ENCODE data around the gene NPM1.
"Not testable (repeated sequence)": the region's sequence is repeated elsewhere in the genome, so short reads cannot be mapped to it uniquely, and the experiment has no call there.

The NPM1 gene

DNA sequence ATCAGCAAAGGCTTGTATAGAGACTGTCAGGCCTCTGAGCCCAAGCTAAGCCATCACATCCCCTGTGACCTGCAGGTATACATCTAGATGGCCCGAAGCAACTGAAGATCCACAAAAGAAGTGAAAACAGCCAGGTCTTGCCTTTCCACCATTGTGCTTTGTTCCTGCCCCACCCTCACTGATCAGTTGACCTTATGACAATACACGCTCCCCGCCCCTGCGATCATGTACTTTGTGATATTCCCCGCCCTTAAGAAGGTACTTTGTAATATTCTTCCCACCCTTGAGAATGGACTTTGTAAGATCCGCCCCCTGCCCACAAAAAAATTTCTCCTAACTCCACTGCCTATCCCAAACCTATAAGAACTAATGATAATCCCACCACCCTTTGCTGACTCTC, 18.6 kb upstream of the NPM1 start:
- H4K20me1 ChIP-seq (ENCODE audit: insufficient read depth, low read length) = no peaks in the 10 kb centered on the region
- no peaks in the 10 kb centered on the region for H3K36me3 ChIP-seq (replicated peaks; ENCODE audit: low read depth, low read length)
- TF ChIP-seq, protein P1, sequence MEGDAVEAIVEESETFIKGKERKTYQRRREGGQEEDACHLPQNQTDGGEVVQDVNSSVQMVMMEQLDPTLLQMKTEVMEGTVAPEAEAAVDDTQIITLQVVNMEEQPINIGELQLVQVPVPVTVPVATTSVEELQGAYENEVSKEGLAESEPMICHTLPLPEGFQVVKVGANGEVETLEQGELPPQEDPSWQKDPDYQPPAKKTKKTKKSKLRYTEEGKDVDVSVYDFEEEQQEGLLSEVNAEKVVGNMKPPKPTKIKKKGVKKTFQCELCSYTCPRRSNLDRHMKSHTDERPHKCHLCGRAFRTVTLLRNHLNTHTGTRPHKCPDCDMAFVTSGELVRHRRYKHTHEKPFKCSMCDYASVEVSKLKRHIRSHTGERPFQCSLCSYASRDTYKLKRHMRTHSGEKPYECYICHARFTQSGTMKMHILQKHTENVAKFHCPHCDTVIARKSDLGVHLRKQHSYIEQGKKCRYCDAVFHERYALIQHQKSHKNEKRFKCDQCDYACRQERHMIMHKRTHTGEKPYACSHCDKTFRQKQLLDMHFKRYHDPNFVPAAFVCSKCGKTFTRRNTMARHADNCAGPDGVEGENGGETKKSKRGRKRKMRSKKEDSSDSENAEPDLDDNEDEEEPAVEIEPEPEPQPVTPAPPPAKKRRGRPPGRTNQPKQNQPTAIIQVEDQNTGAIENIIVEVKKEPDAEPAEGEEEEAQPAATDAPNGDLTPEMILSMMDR (IDR thresholded peaks at IDR 0.05; ENCODE audit: low read depth, low read length) = no peak
- TF ChIP-seq EZH2phosphoT487 (IDR thresholded peaks at IDR 0.05; ENCODE audit: low read depth) = no peak
- H3K9me3 ChIP-seq (ENCODE audit: insufficient read depth, low read length) = no peaks in the 10 kb centered on the region
- no peak overlapping the region for H3K27ac ChIP-seq (ENCODE audit: low read length)
- peaks cover 15% of the 10 kb centered on the region; the same call in 1 of the 2 replicates for H3K27me3 ChIP-seq (ENCODE audit: low read depth, low read length)
- H3K4me2 ChIP-seq (ENCODE audit: low read length) = no peak overlapping the region
- no peak overlapping the region for H3K9ac ChIP-seq (ENCODE audit: low read length)
- H3K79me2 ChIP-seq (ENCODE audit: low read length) = no peaks in the 10 kb centered on the region
- no peak overlapping the region for H2AFZ ChIP-seq (ENCODE audit: low read depth, low read length)
- H3K4me1 ChIP-seq (ENCODE audit: low read length) = peaks cover 7% of the 10 kb centered on the region
- H3K4me3 ChIP-seq (ENCODE audit: low read length) = no peak overlapping the region

DNA sequence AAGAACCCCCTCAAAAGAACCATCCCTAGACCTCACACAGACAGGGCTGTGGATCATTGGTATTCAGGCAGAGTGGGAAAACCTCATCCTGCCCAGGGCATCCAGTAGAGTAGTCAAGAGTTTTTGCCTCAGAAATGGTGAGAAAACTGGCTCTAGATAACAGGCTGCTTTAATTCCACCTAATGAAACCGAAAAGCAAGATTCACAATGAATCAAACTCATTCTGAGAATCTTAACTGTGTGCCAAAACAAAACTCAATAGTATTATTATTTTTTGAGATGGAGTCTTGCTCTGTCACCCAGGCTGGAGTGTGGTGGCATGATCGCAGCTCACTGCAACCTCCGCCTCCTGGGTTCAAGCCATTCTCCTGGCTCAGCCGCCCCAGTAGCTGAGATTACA, 17.8 kb upstream of the NPM1 start:
- no peaks in the 10 kb centered on the region for H3K36me3 ChIP-seq (replicated peaks; ENCODE audit: low read depth, low read length)
- peaks cover 5% of the 10 kb centered on the region for H3K4me1 ChIP-seq (ENCODE audit: low read length)
- no peak overlapping the region for H3K4me2 ChIP-seq (ENCODE audit: low read length)
- peaks cover 15% of the 10 kb centered on the region; the same call in 1 of the 2 replicates for H3K27me3 ChIP-seq (ENCODE audit: low read depth, low read length)
- no peaks in the 10 kb centered on the region for H3K79me2 ChIP-seq (ENCODE audit: low read length)
- H3K9ac ChIP-seq (ENCODE audit: low read length) = no peak overlapping the region
- TF ChIP-seq, protein P1 (IDR thresholded peaks at IDR 0.05; ENCODE audit: low read depth, low read length) = no peak
- TF ChIP-seq EZH2phosphoT487 (IDR thresholded peaks at IDR 0.05; ENCODE audit: low read depth) = no peak
- no peak overlapping the region for H2AFZ ChIP-seq (ENCODE audit: low read depth, low read length)
- H3K27ac ChIP-seq (ENCODE audit: low read length) = no peak overlapping the region
- H4K20me1 ChIP-seq (ENCODE audit: insufficient read depth, low read length) = no peaks in the 10 kb centered on the region
- no peaks in the 10 kb centered on the region for H3K9me3 ChIP-seq (ENCODE audit: insufficient read depth, low read length)
- H3K4me3 ChIP-seq (ENCODE audit: low read length) = no peak overlapping the region

DNA sequence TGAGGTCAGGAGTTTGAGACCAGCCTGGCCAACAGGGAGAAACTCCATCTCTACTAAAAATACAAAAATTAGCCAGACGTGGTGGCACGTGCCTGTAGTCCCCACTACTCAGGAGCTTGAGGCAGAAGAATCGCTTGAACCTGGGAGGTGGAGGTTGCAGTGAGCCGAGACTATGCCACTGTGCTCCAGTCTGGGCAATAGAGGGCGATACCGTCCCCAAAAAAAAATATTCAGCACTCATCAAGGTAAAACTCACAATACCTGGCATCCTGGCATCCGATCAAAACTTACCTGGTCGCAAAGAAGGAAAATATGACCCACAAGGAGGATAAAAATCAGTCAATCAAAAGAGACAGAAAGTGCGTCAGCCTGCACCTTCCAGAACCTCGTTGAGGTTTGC, 16.8 kb upstream of the NPM1 start:
- not testable (repeated sequence) for H3K4me1 ChIP-seq (ENCODE audit: low read length); H3K9me3 ChIP-seq (ENCODE audit: insufficient read depth, low read length); H3K79me2 ChIP-seq (ENCODE audit: low read length); H3K36me3 ChIP-seq (replicated peaks; ENCODE audit: low read depth, low read length); H3K27ac ChIP-seq (ENCODE audit: low read length); H4K20me1 ChIP-seq (ENCODE audit: insufficient read depth, low read length)
- H3K27me3 ChIP-seq (ENCODE audit: low read depth, low read length) = peaks cover 14% of the 10 kb centered on the region
- H3K9ac ChIP-seq (ENCODE audit: low read length) = peak overlapping the region; percentile 11; the same call in 1 of the 2 replicates
- TF ChIP-seq, protein P1 (IDR thresholded peaks at IDR 0.05; ENCODE audit: low read depth, low read length) = peak; percentile 35
- H2AFZ ChIP-seq (ENCODE audit: low read depth, low read length) = peak overlapping the region; percentile 76
- peak overlapping the region; percentile 76 for H3K4me2 ChIP-seq (ENCODE audit: low read length)
- H3K4me3 ChIP-seq (ENCODE audit: low read length) = peak overlapping the region; percentile 70

DNA sequence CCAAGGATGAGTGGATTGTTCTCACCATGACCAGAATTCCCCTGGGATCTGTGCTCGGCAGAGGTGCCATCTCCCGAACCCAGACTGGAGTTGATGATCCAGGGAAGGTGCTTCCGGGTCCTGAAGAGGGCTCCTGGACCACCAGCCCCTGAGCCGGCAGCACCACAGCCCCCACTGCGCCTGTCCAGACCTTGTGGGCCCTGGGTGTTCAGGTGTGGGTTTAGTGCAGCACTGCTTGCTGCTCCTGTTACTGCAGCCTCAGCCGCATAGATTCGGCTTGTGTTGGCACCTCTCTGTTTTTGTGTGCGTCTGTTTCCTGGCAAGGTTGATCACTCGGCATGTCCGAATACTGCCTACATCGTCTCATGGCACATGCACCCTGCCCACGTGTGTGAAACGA, 16.3 kb upstream of the NPM1 start:
- Histone ChIP-seq H2AFZ (ENCODE audit: low read depth, low read length) (peak overlapping the region; percentile 76), H3K4me3 (ENCODE audit: low read length) (peak overlapping the region; percentile 70)
- TF ChIP-seq, protein P1 (IDR thresholded peaks at IDR 0.05; ENCODE audit: low read depth, low read length) = no peak
- TF ChIP-seq EZH2phosphoT487 (IDR thresholded peaks at IDR 0.05; ENCODE audit: low read depth) = no peak

More for the DNA sequence above, 16.3 kb upstream of the NPM1 start:
- Histone ChIP-seq H4K20me1 (ENCODE audit: insufficient read depth, low read length) (no peaks in the 10 kb centered on the region), H3K9ac (ENCODE audit: low read length) (peak overlapping the region; percentile 11; the same call in 1 of the 2 replicates), H3K27me3 (ENCODE audit: low read depth, low read length) (peaks cover 12% of the 10 kb centered on the region), H3K4me1 (ENCODE audit: low read length) (peaks cover 5% of the 10 kb centered on the region), H3K27ac (ENCODE audit: low read length) (no peak overlapping the region), H3K9me3 (ENCODE audit: insufficient read depth, low read length) (no peaks in the 10 kb centered on the region), H3K79me2 (ENCODE audit: low read length) (no peaks in the 10 kb centered on the region), H3K36me3 (replicated peaks; ENCODE audit: low read depth, low read length) (no peaks in the 10 kb centered on the region), H3K4me2 (ENCODE audit: low read length) (peak overlapping the region; percentile 76)
